Lower leg skin (tissue), 4 donors: ENCODE data around the gene ABCC10. TPM values are rescaled to one million over a fixed set of nuclear protein-coding genes. Genes with fewer than 3 reads are reported as not detected.

Experiments used
- DNase-seq, 2 donors: peaks; one replicate each; pipeline ENCODE4 v3.0.0-alpha.2; 2019; ENCODE audit warnings: low spot score in 2 of 2
- H3K4me3 ChIP-seq: fragments of 200-600 bp; sonication (generic); 2 replicates; pipeline ENCODE4 v1.5.1; 2017; ENCODE audit warnings: mild to moderate bottlenecking, low read depth; ENCODE audit not compliant: poor library complexity, severe bottlenecking
- CTCF ChIP-seq, 3 donors: fragments of 450-650 bp; IDR thresholded peaks; one replicate each; pipeline ENCODE4 v1.5.1; 2016; ENCODE audit warnings: antibody characterized with exemption in 3 of 3, mild to moderate bottlenecking in 3 of 3, moderate library complexity in 2 of 3
- POLR2A ChIP-seq, 2 donors: fragments of 450-650 bp; IDR thresholded peaks; one replicate each; pipeline ENCODE4 v1.6.1; 2016 to 2017; ENCODE audit warnings: antibody characterized with exemption in 2 of 2, mild to moderate bottlenecking in 1 of 2, moderate library complexity in 1 of 2
- WGBS, 2 donors: methylation state at CpG; one replicate each; pipeline ENCODE4 v1.1.5; 2018; 5-methylcytosine and 5-hydroxymethylcytosine counted together
- intact Hi-C: fragments of 100-400 bp; cut with DNase I; formaldehyde crosslinking; loops from one replicate; pipeline ENCODE4 v1.15.0; 2023; ENCODE audit warnings: low total_unique reads
- total RNA-seq, 4 donors: library from RNA; depleted of rRNA; stranded (reverse); fragments of >200 nt; gene quantifications; one replicate each; pipeline ENCODE4 v1.1.0, GENCODE V29; 2016

Gene ABCC10
- total RNA-seq, 4 donors from 2014 or later: 9.4 to 17.9 (median 15.9) TPM

- 13 to 21% methylated on average over 9 to 12 of the region's 12 CpGs for WGBS, 2 donors
- no peak for TF ChIP-seq CTCF (IDR thresholded peaks at IDR 0.05)
- no peak for TF ChIP-seq POLR2A (IDR thresholded peaks at IDR 0.05)
- peak overlapping the region; percentile 82 for H3K4me3 ChIP-seq
- DNase-seq: no peak
- intact Hi-C loops: no loop called here
Observed at GRCh38 chr6:43428112-43428570, 800 bp downstream of the ABCC10 start.

GRCh38 chr6:43428874-43429273 lies 1.5 kb downstream of the ABCC10 start:
- 84 to 85% methylated on average over 3 of the region's 3 CpGs for WGBS, 2 donors
- TF ChIP-seq POLR2A (IDR thresholded peaks at IDR 0.05): no peak
- no peak for TF ChIP-seq CTCF (IDR thresholded peaks at IDR 0.05)
- no peak overlapping the region for H3K4me3 ChIP-seq
- intact Hi-C loops: no loop called here
- peak in 1 of 2 donors; percentile 7 for DNase-seq

GRCh38 chr6:43432009-43432945 lies 4.9 kb downstream of the ABCC10 start:
- H3K4me3 ChIP-seq: no peak overlapping the region
- no peak for DNase-seq
- WGBS, 2 donors: 88 to 90% methylated on average over 18 to 19 of the region's 19 CpGs
- intact Hi-C loops: loop anchor here (2.0 kb wide), 1 partner anchor 75 kb away; no protein-coding TSS in a partner anchor
- TF ChIP-seq CTCF (IDR thresholded peaks at IDR 0.05) (no peak), POLR2A (IDR thresholded peaks at IDR 0.05) (no peak)

GRCh38 chr6:43433148-43433547 lies 5.8 kb downstream of the ABCC10 start:
- no peak for TF ChIP-seq CTCF (IDR thresholded peaks at IDR 0.05)
- TF ChIP-seq POLR2A (IDR thresholded peaks at IDR 0.05): no peak
- WGBS, 2 donors: 77 to 86% methylated on average over 8 of the region's 8 CpGs
- intact Hi-C loops: loop anchor here (2.0 kb wide), 1 partner anchor 76 kb away; no protein-coding TSS in a partner anchor
- no peak overlapping the region for H3K4me3 ChIP-seq
- no peak for DNase-seq

- DNase-seq: no peak
- intact Hi-C loops: no loop called here
- 81 to 85% methylated on average over 15 of the region's 15 CpGs for WGBS, 2 donors
- H3K4me3 ChIP-seq: no peak overlapping the region
- TF ChIP-seq POLR2A (IDR thresholded peaks at IDR 0.05): no peak
- TF ChIP-seq CTCF (IDR thresholded peaks at IDR 0.05): no peak
Observed at GRCh38 chr6:43434001-43434840, 6.9 kb downstream of the ABCC10 start.
